Pancreas (tissue), 10 donors: ENCODE results near the gene INVS. TPM values are rescaled to one million over a fixed set of nuclear protein-coding genes. Genes with fewer than 3 reads are reported as not detected.

Source experiments
- ATAC-seq, 4 donors: fragments of 200-7000 bp; cut with Tn5 transposase; one replicate each; pipeline versions ENCODE4 v1.8.0 to v1.9.1; 2020; ENCODE audit warnings: mild to moderate bottlenecking in 4 of 4, moderate library complexity in 4 of 4
- DNase-seq, 6 donors: peaks; one replicate each; pipeline ENCODE4 v3.0.0-alpha.2; 2020
- FAIRE-seq: peaks from 2 replicates; lab custom pipeline; 2012; peaks lifted over from hg19 to GRCh38; lab: Jason Lieb, UNC
- H3K27ac ChIP-seq, 4 donors: fragments of 200-600 bp; sonication (generic); 1 replicate in 3 of 4; 2 replicates in 1 of 4; pipeline versions ENCODE4 v1.5.0 to v1.8.0; 2020
- H3K27me3 ChIP-seq, 4 donors: fragments of 200-600 bp; one replicate each; pipeline ENCODE4 v1.8.0; 2021
- H3K36me3 ChIP-seq, 3 donors: fragments of 200-600 bp; sonication (generic) in 1 of 3; one replicate each; pipeline versions ENCODE4 v1.5.0 to v1.8.0; 2020 to 2021
- H3K4me1 ChIP-seq, 3 donors: fragments of 200-600 bp; one replicate each; pipeline ENCODE4 v1.8.0; 2021
- H3K4me3 ChIP-seq, 4 donors: fragments of 200-600 bp; sonication (generic) in 2 of 4; one replicate each; pipeline versions ENCODE4 v1.5.0 to v1.8.0; 2020 to 2021
- H3K9me3 ChIP-seq, 4 donors: fragments of 200-600 bp; one replicate each; pipeline ENCODE4 v1.8.0; 2021
- WGBS, 2 donors: extraction: QIAGEN DNeasy Blood & Tissue Kit; methylation state at CpG; one replicate each; pipeline ENCODE4 v1.1.7; 2013; 5-methylcytosine and 5-hydroxymethylcytosine counted together
- intact Hi-C, 3 donors: fragments of 100-400 bp; cut with DNase I; formaldehyde crosslinking; loops; one replicate each; pipeline versions ENCODE4 v1.11.1 to v1.14.2; 2022
- polyA plus RNA-seq, 2 donors: library from polyadenylated mRNA; stranded (reverse); fragments of 200-250 nt; gene quantifications; one replicate each; pipeline ENCODE4 v1.2.3, GENCODE V29; 2013
- total RNA-seq, 6 donors: library from RNA; stranded (reverse); fragmentation: NEBNext Ultra II Directional in 4 of 6; extraction: Animal tissue kit (Norgen Biotek cat#: 25700) in 4 of 6; gene quantifications; one replicate each; pipeline versions ENCODE4 v1.2.1 to v1.2.4, GENCODE V29; 2021 to 2023
- TF ChIP-seq, protein P1 (sequence below), 4 donors: fragments of 200-600 bp; sonication (generic) in 3 of 4; IDR thresholded peaks; one replicate each; pipeline versions ENCODE4 v1.5.0 to v1.8.0; 2021; ENCODE audit warnings: antibody characterized with exemption in 4 of 4
- donor health status: healthy with polysubstance abuse.
- donor health status: DM: no; HTN: no; CAD: no; lungs with moderate emphysema.
- donor health status: DM: no; HTN: no; CAD: no.
- donor health status: control.
- donor health status: control.
- donor health status: Bipolar disorder and iron deficiency.
- donor health status: DM: yes; HTN: yes; CAD: no.
- donor health status: DM: no; HTN: no; CAD: no.
- donor health status: DM: no; HTN: no; CAD: no.
- donor health status: DM: yes; HTN: yes; CAD: no.

The INVS gene
- total and polyA plus RNA-seq, 8 donors: 3.1 to 15.0 (median 6.0) TPM

GRCh38 chr9:100303747-100304146, 204.7 kb downstream of the INVS start:
- H3K27ac ChIP-seq: no peak overlapping the region
- no peak for DNase-seq
- intact Hi-C loops: no loop called here
- H3K36me3 ChIP-seq: peaks cover 0 to 21% (median 0%) of the 10 kb centered on the region in 3 donors
- H3K9me3 ChIP-seq: no peaks in the 10 kb centered on the region
- no peak for FAIRE-seq
- H3K4me3 ChIP-seq: no peak overlapping the region
- no peak for ATAC-seq
- 94 to 99% methylated on average over 3 of the region's 3 CpGs for WGBS, 2 donors
- no peaks in the 10 kb centered on the region for H3K27me3 ChIP-seq
- TF ChIP-seq, protein P1, sequence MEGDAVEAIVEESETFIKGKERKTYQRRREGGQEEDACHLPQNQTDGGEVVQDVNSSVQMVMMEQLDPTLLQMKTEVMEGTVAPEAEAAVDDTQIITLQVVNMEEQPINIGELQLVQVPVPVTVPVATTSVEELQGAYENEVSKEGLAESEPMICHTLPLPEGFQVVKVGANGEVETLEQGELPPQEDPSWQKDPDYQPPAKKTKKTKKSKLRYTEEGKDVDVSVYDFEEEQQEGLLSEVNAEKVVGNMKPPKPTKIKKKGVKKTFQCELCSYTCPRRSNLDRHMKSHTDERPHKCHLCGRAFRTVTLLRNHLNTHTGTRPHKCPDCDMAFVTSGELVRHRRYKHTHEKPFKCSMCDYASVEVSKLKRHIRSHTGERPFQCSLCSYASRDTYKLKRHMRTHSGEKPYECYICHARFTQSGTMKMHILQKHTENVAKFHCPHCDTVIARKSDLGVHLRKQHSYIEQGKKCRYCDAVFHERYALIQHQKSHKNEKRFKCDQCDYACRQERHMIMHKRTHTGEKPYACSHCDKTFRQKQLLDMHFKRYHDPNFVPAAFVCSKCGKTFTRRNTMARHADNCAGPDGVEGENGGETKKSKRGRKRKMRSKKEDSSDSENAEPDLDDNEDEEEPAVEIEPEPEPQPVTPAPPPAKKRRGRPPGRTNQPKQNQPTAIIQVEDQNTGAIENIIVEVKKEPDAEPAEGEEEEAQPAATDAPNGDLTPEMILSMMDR (IDR thresholded peaks at IDR 0.05): no peak
- H3K4me1 ChIP-seq: peaks cover 0 to under 1% (median 0%) of the 10 kb centered on the region in 3 donors

- Histone ChIP-seq H3K4me1 (peaks cover 0 to 10% (median 0%) of the 10 kb centered on the region in 3 donors), H3K9me3 (no peaks in the 10 kb centered on the region), H3K4me3 (no peak overlapping the region), H3K27me3 (no peaks in the 10 kb centered on the region), H3K27ac (no peak overlapping the region), H3K36me3 (peaks cover 0 to 16% (median 0%) of the 10 kb centered on the region in 3 donors)
- ATAC-seq: no peak
- TF ChIP-seq, protein P1 (IDR thresholded peaks at IDR 0.05): no peak
- 93 to 94% methylated on average over 1 of the region's 1 CpG for WGBS, 2 donors
- no peak for DNase-seq
- no peak for FAIRE-seq
- intact Hi-C loops: no loop called here
Measured at GRCh38 chr9:100306283-100306682, 207.2 kb downstream of the INVS start.

GRCh38 chr9:100307080-100307479, 208.0 kb downstream of the INVS start:
- intact Hi-C loops: no loop called here
- ATAC-seq (no peak), FAIRE-seq (no peak), DNase-seq (no peak)
- H3K9me3 ChIP-seq: no peaks in the 10 kb centered on the region
- H3K36me3 ChIP-seq: peaks cover 0 to 8% (median 0%) of the 10 kb centered on the region in 3 donors
- TF ChIP-seq, protein P1 (IDR thresholded peaks at IDR 0.05): no peak
- no peak overlapping the region for H3K4me3 ChIP-seq
- no peak overlapping the region for H3K27ac ChIP-seq
- peaks cover 0 to 10% (median 0%) of the 10 kb centered on the region in 3 donors for H3K4me1 ChIP-seq
- H3K27me3 ChIP-seq: no peaks in the 10 kb centered on the region
- 51 to 66% methylated on average over 2 of the region's 2 CpGs for WGBS, 2 donors

DNA sequence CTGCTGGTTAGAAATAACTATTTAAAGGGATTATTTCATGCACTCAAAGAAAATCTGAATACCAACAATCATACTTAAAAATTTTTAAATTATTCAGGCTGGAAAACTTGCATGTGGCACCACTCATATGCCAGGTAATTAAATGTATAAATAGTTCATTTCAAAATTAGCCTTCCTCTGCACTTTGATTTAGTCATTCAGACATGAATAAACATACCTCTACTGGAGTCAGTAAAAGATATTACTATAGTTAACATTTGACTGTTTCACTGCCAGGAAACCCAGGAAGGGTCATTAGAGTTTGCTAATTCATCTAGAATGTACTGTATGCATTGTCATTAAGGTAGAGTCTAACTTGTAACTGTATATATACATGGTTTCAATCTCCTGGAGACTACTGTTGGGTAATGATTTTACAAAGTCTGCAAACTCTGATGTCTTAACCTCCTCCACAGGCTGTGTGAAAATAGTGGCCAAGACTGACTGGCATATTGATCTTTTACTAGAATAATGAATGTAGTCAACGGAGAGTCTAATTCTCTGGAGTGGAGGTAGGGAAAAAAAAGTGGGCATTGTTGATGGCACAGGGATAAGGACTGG, 210.0 kb downstream of the INVS start:
- no peak overlapping the region for H3K4me3 ChIP-seq
- no peak for FAIRE-seq
- intact Hi-C loops: no loop called here
- H3K4me1 ChIP-seq: peaks cover 0 to 10% (median 0%) of the 10 kb centered on the region in 3 donors
- DNase-seq: no peak
- WGBS, 2 donors: 13 to 23% methylated on average over 1 of the region's 1 CpG
- peak in 1 of 4 donors; percentile 26 for ATAC-seq
- H3K27ac ChIP-seq: no peak overlapping the region
- H3K36me3 ChIP-seq: peaks cover 0 to 3% (median 0%) of the 10 kb centered on the region in 3 donors
- H3K27me3 ChIP-seq: no peaks in the 10 kb centered on the region
- no peaks in the 10 kb centered on the region for H3K9me3 ChIP-seq
- TF ChIP-seq, protein P1 (IDR thresholded peaks at IDR 0.05): no peak

DNA sequence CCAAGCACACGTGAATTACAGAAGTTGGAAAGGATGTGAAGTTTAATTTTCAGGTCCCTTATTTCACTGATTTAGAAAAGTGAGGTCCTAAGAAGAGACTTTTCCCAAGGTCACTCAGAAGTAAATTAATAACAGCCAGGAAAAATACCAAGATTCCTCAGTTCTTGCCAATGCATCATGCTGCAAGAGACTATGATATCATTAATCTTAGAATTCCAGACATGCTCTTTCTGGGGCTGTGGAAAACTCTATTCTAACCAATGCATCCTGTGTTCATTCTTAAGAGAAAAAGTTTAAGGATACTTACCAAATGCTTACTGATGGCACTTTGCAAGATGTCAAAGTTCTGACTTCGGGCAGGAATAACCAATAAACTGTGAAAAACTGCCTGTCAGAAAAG, 210.9 kb downstream of the INVS start:
- H3K27me3 ChIP-seq: no peaks in the 10 kb centered on the region
- intact Hi-C loops: no loop called here
- FAIRE-seq: no peak
- H3K9me3 ChIP-seq: no peaks in the 10 kb centered on the region
- WGBS, 2 donors: 89 to 90% methylated on average over 2 of the region's 2 CpGs
- TF ChIP-seq, protein P1 (IDR thresholded peaks at IDR 0.05): no peak
- DNase-seq: no peak
- no peak for ATAC-seq
- no peak overlapping the region for H3K27ac ChIP-seq
- H3K4me1 ChIP-seq: peaks cover 0 to 10% (median 0%) of the 10 kb centered on the region in 3 donors
- peaks cover 0 to 6% (median 0%) of the 10 kb centered on the region in 3 donors for H3K36me3 ChIP-seq
- H3K4me3 ChIP-seq: no peak overlapping the region
